B cell (primary cell): Measurements from ENCODE around the gene SIRT7. TPM values are rescaled to one million over a fixed set of nuclear protein-coding genes. Genes with fewer than 3 reads are reported as not detected.

Experiments used
- ATAC-seq: fragments of 200-7000 bp; cut with Tn5 transposase; one replicate; pipeline ENCODE4 v1.10.0; 2021; ENCODE audit warnings: low read depth, mild to moderate bottlenecking, moderate number of reproducible peaks, moderate library complexity
- CTCF ChIA-PET: fragments of 350-600 bp; sonication (Branson Sonifier 250); formaldehyde crosslinking; loops from one replicate; lab custom pipeline; 2021; ENCODE audit warnings: antibody characterized with exemption, inconsistent platforms; lab: Charles Lee
- POLR2A ChIA-PET: fragments of 350-600 bp; sonication (Branson Sonifier 250); formaldehyde crosslinking; loops from one replicate; lab custom pipeline; 2021; ENCODE audit warnings: antibody characterized with exemption; lab: Charles Lee
- DNase-seq: peaks from one replicate; pipeline ENCODE4 v3.0.0; 2013
- H2AFZ ChIP-seq: 2 replicates; pipeline ENCODE4 v1.6.1; 2012; ENCODE audit warnings: mild to moderate bottlenecking, low read depth, low read length; ENCODE audit not compliant: insufficient read depth, poor library complexity, severe bottlenecking
- H3K27ac ChIP-seq, 2 donors: 1 replicate in 1 of 2; 2 replicates in 1 of 2; pipeline ENCODE4 v1.5.1; 2012 to 2013; ENCODE audit warnings: low read length in 2 of 2, mild to moderate bottlenecking in 2 of 2, moderate library complexity in 1 of 2
- H3K27me3 ChIP-seq, 4 experiments: fragments of 200-600 bp in 1 of 4; sonication (generic) in 1 of 4; replicated peaks in 1 of 4; 1 replicate in 2 of 4; 2 replicates in 2 of 4; pipeline versions ENCODE4 v1.6.1 to v1.7.0; 2013 to 2016; ENCODE audit warnings: low read length in 3 of 4, mild to moderate bottlenecking in 2 of 4, mixed read lengths in 1 of 4, moderate library complexity in 1 of 4; ENCODE audit not compliant: insufficient read depth in 4 of 4, control insufficient read depth in 3 of 4; ENCODE audit errors: control extremely low read depth in 1 of 4
- H3K36me3 ChIP-seq, 2 experiments: replicated peaks in 1 of 2; 1 replicate in 1 of 2; 2 replicates in 1 of 2; pipeline versions ENCODE4 v1.6.1 to v1.7.1; 2013; ENCODE audit warnings: low read length in 1 of 2; ENCODE audit not compliant: insufficient read depth in 2 of 2, control insufficient read depth in 1 of 2; ENCODE audit errors: control extremely low read depth in 1 of 2, extremely low read depth in 1 of 2
- H3K4me1 ChIP-seq, 2 donors: fragments of 200-600 bp in 1 of 2; sonication (generic) in 1 of 2; 1 replicate in 1 of 2; 2 replicates in 1 of 2; pipeline versions ENCODE4 v1.5.1 to v1.6.1; 2013 to 2017; ENCODE audit warnings: low read length in 2 of 2; ENCODE audit not compliant: control insufficient read depth in 2 of 2, insufficient read depth in 2 of 2
- H3K4me2 ChIP-seq: replicated peaks from 2 replicates; pipeline ENCODE3; 2012; ENCODE audit warnings: mild to moderate bottlenecking, low read depth, low read length; ENCODE audit not compliant: poor library complexity, severe bottlenecking
- H3K4me3 ChIP-seq, 5 experiments: fragments of 200-600 bp in 1 of 5; sonication (generic) in 1 of 5; 1 replicate in 3 of 5; 2 replicates in 2 of 5; pipeline versions ENCODE4 v1.5.1 to v1.7.0; 2011 to 2016; ENCODE audit warnings: low read length in 4 of 5, mild to moderate bottlenecking in 4 of 5, low read depth in 2 of 5, control low read depth in 1 of 5, moderate library complexity in 1 of 5; ENCODE audit not compliant: insufficient read depth in 1 of 5; ENCODE audit errors: control extremely low read depth in 1 of 5, extremely low read depth in 1 of 5
- H3K79me2 ChIP-seq: fragments of 200-600 bp; sonication (generic); one replicate; pipeline ENCODE4 v1.6.0; 2016; ENCODE audit warnings: low read length; ENCODE audit not compliant: control insufficient read depth, insufficient read depth
- H3K9ac ChIP-seq: fragments of 200-600 bp; sonication (generic); 2 replicates; pipeline ENCODE4 v1.6.1; 2017; ENCODE audit warnings: mild to moderate bottlenecking, low read length, moderate library complexity
- H3K9me3 ChIP-seq, 3 donors: one replicate each; pipeline versions ENCODE4 v1.6.1 to v1.7.1; 2013; ENCODE audit warnings: low read length in 2 of 3; ENCODE audit not compliant: control insufficient read depth in 2 of 3, insufficient read depth in 1 of 3; ENCODE audit errors: control extremely low read depth in 1 of 3
- H4K20me1 ChIP-seq: 2 replicates; pipeline ENCODE4 v1.6.0; 2012; ENCODE audit warnings: mild to moderate bottlenecking, low read length; ENCODE audit not compliant: insufficient read depth, control insufficient read depth, poor library complexity, severe bottlenecking
- H3K27ac Mint-ChIP-seq: one replicate; pipeline ENCODE4 v1.8.0; 2021; ENCODE audit warnings: mixed read lengths
- H3K27me3 Mint-ChIP-seq: one replicate; pipeline ENCODE4 v1.8.0; 2021; ENCODE audit warnings: mixed read lengths
- H3K4me1 Mint-ChIP-seq: one replicate; pipeline ENCODE4 v1.8.0; 2021; ENCODE audit warnings: mixed read lengths
- H3K4me3 Mint-ChIP-seq: one replicate; pipeline ENCODE4 v1.8.0; 2021; ENCODE audit warnings: mixed read lengths
- H3K9me3 Mint-ChIP-seq: one replicate; pipeline ENCODE4 v1.8.0; 2022; ENCODE audit warnings: mixed read lengths; ENCODE audit not compliant: insufficient read depth
- EZH2 ChIP-seq: IDR thresholded peaks from 2 replicates; pipeline ENCODE4 v1.6.1; 2012; ENCODE audit warnings: borderline replicate concordance, low read depth, mild to moderate bottlenecking, moderate library complexity, low read length; ENCODE audit not compliant: insufficient read depth, poor library complexity, severe bottlenecking
- WGBS: methylation state at CpG from one replicate; pipeline ENCODE4 v1.1.5; 2013; ENCODE audit warnings: missing lambda C conversion rate; ENCODE audit not compliant: insufficient coverage; 5-methylcytosine and 5-hydroxymethylcytosine counted together
- intact Hi-C: fragments of 100-400 bp; cut with micrococcal nuclease; formaldehyde crosslinking; loops from one replicate; pipeline ENCODE4 v1.10.0; 2022
- polyA plus RNA-seq: library from polyadenylated mRNA; depleted of rRNA; stranded (reverse); fragments of >200 nt; gene quantifications from 2 replicates; pipeline ENCODE4 v1.2.3, GENCODE V29; 2012
- total RNA-seq, 2 donors: library from RNA; stranded (reverse); fragments of 120-200 nt in 1 of 2; gene quantifications; 1 replicate in 1 of 2; 2 replicates in 1 of 2; pipeline versions ENCODE4 v1.2.3 to v1.2.4, GENCODE V29; 2013 to 2022
- TF ChIP-seq, protein P1 (sequence below): fragments of 200-600 bp; IDR thresholded peaks from one replicate; pipeline ENCODE4 v1.8.0; 2022; ENCODE audit warnings: antibody characterized with exemption, mild to moderate bottlenecking

Gene SIRT7
- total and polyA plus RNA-seq, 2 donors (not counting 1 experiment from before 2014, with no cell fraction given), result 77.2 to 82.7 TPM

DNA sequence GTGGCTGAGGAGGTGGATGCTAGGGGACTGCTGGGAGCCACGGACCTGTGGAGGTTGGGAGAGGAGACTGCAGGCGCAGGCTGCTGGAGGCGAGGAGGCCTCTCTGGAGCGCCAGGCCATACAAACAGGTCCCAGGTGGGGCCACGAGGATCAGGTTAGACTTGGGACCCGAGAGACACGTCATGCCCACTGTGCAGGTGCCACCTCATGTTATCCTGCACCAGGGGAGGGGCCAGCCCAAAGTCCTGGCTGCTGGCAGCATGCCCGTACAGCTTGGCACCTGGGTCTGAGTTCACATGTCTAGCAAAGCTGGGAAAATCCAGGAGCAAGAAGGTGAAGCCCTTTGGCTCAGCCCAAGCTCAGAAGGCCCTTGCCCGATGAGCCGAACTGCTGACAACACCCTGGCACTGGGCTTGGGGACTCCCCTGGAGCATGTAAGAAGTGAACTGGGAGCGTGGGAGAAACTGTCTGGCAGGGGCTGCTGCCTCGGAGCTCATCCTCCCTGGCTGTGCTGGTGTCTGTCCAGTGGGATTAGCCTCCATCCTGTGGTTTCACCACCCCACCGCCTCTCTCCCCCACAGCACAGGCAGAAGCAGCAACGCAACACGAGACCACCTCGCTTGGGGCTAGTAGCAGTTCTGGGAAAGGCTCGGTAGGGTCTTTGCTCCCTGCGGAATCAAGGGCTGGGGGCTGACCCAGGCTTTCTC, 52.1 kb downstream of the SIRT7 start:
- Histone ChIP-seq H3K4me1 (peaks cover 18 to 34% of the 10 kb centered on the region in 2 donors), H2AFZ (no peak overlapping the region), H3K4me2 (no peak overlapping the region), H3K27ac (no peak overlapping the region), H3K36me3 (peaks cover 1 to 27% of the 10 kb centered on the region in 2 experiments), H3K79me2 (peaks cover 51% of the 10 kb centered on the region), H3K9me3 (no peaks in the 10 kb centered on the region), H4K20me1 (peaks cover 66% of the 10 kb centered on the region), H3K4me3 (no peak overlapping the region), H3K9ac (no peak overlapping the region), H3K27me3 (no peaks in the 10 kb centered on the region)
- H3K27me3 Mint-ChIP-seq, result no peaks in the 10 kb centered on the region
- WGBS, result 91% methylated on average over 17 of the region's 18 CpGs
- intact Hi-C loops, result loop anchor here (10.0 kb wide), 1 partner anchor 429 kb away; no protein-coding TSS in a partner anchor
- POLR2A ChIA-PET, result no interaction called here
- DNase-seq (peak; percentile 46), ATAC-seq (no peak)
- H3K4me1 Mint-ChIP-seq, result peaks cover 38% of the 10 kb centered on the region
- no peak for TF ChIP-seq EZH2
- TF ChIP-seq, protein P1, sequence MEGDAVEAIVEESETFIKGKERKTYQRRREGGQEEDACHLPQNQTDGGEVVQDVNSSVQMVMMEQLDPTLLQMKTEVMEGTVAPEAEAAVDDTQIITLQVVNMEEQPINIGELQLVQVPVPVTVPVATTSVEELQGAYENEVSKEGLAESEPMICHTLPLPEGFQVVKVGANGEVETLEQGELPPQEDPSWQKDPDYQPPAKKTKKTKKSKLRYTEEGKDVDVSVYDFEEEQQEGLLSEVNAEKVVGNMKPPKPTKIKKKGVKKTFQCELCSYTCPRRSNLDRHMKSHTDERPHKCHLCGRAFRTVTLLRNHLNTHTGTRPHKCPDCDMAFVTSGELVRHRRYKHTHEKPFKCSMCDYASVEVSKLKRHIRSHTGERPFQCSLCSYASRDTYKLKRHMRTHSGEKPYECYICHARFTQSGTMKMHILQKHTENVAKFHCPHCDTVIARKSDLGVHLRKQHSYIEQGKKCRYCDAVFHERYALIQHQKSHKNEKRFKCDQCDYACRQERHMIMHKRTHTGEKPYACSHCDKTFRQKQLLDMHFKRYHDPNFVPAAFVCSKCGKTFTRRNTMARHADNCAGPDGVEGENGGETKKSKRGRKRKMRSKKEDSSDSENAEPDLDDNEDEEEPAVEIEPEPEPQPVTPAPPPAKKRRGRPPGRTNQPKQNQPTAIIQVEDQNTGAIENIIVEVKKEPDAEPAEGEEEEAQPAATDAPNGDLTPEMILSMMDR, result no peak
- no peak overlapping the region for H3K4me3 Mint-ChIP-seq
- no peaks in the 10 kb centered on the region for H3K9me3 Mint-ChIP-seq
- CTCF ChIA-PET, result interaction anchor here (0.7 kb wide), 1 partner anchor 135 kb away, joined by 3 read pairs; no protein-coding TSS in a partner anchor
- H3K27ac Mint-ChIP-seq, result no peak overlapping the region

- intact Hi-C loops, result loop anchor here (10.0 kb wide), 1 partner anchor 429 kb away; no protein-coding TSS in a partner anchor
Observed at GRCh38 chr17:81865358-81865732, 52.6 kb downstream of the SIRT7 start.

More at GRCh38 chr17:81865358-81865732, 52.6 kb downstream of the SIRT7 start:
- Histone ChIP-seq H3K9me3 (no peaks in the 10 kb centered on the region), H3K4me3 (no peak overlapping the region), H3K36me3 (peaks cover 1 to 27% of the 10 kb centered on the region in 2 experiments), H4K20me1 (peaks cover 62% of the 10 kb centered on the region), H3K27me3 (no peaks in the 10 kb centered on the region), H3K9ac (no peak overlapping the region), H2AFZ (no peak overlapping the region), H3K27ac (no peak overlapping the region), H3K4me1 (peaks cover 18 to 31% of the 10 kb centered on the region in 2 donors), H3K79me2 (peaks cover 47% of the 10 kb centered on the region), H3K4me2 (no peak overlapping the region)
- 98% methylated on average over 8 of the region's 8 CpGs for WGBS
- no peak overlapping the region for H3K4me3 Mint-ChIP-seq
- peak; percentile 39 for DNase-seq
- ATAC-seq, result no peak
- TF ChIP-seq, protein P1, result no peak
- TF ChIP-seq EZH2, result no peak
- ChIA-PET POLR2A (interaction anchor here (0.5 kb wide), 1 partner anchor 27 kb away, joined by 3 read pairs; no protein-coding TSS in a partner anchor), CTCF (interaction anchor here (0.7 kb wide), 1 partner anchor 135 kb away, joined by 3 read pairs; no protein-coding TSS in a partner anchor)
- no peak overlapping the region for H3K27ac Mint-ChIP-seq
- peaks cover 41% of the 10 kb centered on the region for H3K4me1 Mint-ChIP-seq
- no peaks in the 10 kb centered on the region for H3K9me3 Mint-ChIP-seq
- H3K27me3 Mint-ChIP-seq, result no peaks in the 10 kb centered on the region
